NCI-H82 treated with DMSO at 0.1 percent for 48 hours (cell line): ENCODE measurements around the gene RIOK3.

ENCODE experiments used
- DNase-seq: peaks from one replicate; lab custom pipeline; 2025; ENCODE audit not compliant: unreplicated experiment; lab: John Stamatoyannopoulos, UW

The RIOK3 gene

DNA sequence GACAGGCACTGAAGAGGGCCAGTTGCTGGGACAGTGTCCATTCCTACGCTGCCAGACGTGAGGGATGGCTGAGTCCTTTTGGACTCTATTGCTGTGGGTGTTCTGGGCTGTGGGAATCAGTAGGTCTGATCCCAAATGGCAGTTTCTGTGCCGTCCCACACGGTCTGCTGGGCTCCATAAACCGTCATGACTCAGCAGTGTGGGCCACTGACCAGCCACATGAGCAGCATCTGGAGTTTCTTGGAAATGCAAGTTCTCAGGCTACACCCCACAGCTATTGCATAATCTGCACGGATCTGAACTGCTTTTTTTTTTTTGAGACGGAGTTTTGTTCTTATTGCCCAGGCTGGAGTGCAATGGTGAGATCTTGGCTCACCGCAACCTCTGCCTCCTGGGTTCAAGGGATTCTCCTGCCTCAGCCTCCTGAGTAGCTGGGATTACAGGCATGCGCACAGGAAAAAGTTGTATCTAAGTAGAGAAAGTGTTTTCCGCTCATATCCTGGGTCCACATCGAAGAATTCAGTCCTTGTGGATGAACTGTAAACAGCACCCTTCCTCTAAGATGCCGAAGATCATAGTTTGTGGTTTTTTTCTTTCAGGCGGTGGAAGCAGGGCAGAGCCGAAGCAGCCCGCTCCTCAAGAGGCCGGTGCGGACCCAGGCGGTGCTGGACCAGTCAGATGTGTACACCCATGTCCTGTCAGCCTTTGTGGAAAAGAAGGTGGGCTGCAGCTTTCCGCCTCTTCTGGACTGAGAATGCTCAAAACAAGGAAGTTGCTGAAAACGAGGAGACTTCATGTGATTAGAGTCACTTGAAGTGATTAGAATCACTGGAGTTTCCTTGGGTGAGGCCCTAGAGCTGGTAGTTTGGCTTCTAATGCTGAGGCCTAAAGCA, 75.7 kb downstream of the RIOK3 start:
- no peak for DNase-seq

DNA sequence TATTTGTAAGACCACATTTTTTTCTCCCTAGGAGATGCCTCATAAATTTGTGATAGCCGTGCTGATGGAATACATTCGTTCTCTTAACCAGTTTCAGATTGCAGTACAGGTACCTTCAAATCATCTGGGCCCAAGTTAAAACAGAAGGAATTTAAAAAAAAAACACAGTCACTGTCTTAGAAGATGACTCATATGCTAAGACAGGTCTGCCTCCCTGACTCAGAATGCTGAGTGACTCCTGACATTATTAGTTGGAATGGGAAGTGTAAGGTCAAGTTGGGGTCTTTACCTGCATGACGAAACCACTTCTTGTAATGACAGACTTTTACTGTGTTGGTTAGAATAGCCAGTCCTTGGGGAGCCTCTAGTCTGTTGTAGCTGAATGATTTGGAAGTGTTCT, 76.5 kb downstream of the RIOK3 start:
- DNase-seq: no peak

DNA sequence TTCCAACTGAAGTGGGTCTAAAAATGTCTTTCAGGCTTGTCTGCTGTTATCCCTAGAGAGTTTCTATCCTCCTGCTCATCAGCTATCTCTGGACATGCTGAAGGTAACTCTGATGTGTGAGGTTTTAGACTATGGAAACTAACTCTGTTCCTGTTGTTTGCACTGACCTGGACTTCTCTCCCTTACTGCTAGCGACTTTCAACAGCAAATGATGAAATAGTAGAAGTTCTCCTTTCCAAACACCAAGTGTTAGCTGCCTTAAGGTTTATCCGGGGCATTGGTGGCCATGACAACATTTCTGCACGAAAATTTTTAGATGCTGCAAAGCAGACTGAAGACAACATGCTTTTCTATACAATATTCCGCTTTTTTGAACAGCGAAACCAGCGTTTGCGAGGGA, 77.1 kb downstream of the RIOK3 start:
- no peak for DNase-seq

DNA sequence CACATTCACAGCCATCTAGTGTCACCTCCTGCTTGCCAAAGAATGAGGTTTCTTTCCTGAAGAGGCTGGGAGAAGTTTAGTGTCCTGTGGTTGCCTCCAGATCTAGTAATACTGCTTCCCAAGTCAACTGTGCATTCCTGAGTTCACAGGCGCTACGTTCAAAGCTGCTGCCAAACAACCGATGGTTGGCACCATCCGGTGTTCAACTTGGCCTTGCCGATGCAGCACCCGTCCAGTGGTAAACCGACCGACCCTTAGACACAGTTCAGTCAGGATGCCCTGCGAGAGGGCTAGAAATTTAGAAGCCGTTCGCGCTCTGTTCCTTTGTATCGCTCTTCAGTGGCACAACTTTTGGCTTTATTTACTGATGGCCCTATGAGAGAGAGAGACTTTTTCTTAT, 78.8 kb downstream of the RIOK3 start:
- DNase-seq: no peak
